Urothelium cell line (cell line): Measurements from ENCODE around the gene ISG20L2.

ENCODE experiments used
- DNase-seq: peaks from one replicate; pipeline ENCODE4 v3.0.0; 2011; ENCODE audit warnings: low spot score, mixed read lengths
- FAIRE-seq: peaks from 2 replicates; lab custom pipeline; 2011; peaks lifted over from hg19 to GRCh38; lab: Jason Lieb, UNC

ISG20L2 gene

GRCh38 chr1:156741481-156741983 lies 13.0 kb upstream of the ISG20L2 start:
- FAIRE-seq (no peak), DNase-seq (no peak)

GRCh38 chr1:156740741-156741480 lies 12.3 kb upstream of the ISG20L2 start, which contains the start of gene MRPL24:
TSS of gene MRPL24 (minus strand) at chr1:156741088. CDS start at chr1:156738704, 2,384 bp downstream.
- peak; percentile 95 for DNase-seq
- FAIRE-seq, result no peak

GRCh38 chr1:156740237-156740740 lies 11.7 kb upstream of the ISG20L2 start:
- FAIRE-seq, result no peak

GRCh38 chr1:156738916-156739315 lies 10.3 kb upstream of the ISG20L2 start:
- no peak for DNase-seq
- FAIRE-seq, result no peak

More at GRCh38 chr1:156740237-156740740, 11.7 kb upstream of the ISG20L2 start:
- no peak for DNase-seq

- no peak for FAIRE-seq
Measured at GRCh38 chr1:156738407-156738806, 9.8 kb upstream of the ISG20L2 start.

GRCh38 chr1:156733989-156734584 lies 5.5 kb upstream of the ISG20L2 start:
- DNase-seq, result no peak
- no peak for FAIRE-seq

More at GRCh38 chr1:156738407-156738806, 9.8 kb upstream of the ISG20L2 start:
- DNase-seq, result no peak

- FAIRE-seq (no peak), DNase-seq (peak; percentile 86)
Measured at GRCh38 chr1:156727926-156728598, 504 bp downstream of the ISG20L2 start, which contains the start of gene METTL25B. TSS of gene METTL25B (plus strand) at chr1:156728469. CDS start at chr1:156729105, 636 bp downstream.

- FAIRE-seq, result no peak
- DNase-seq, result no peak
Measured at GRCh38 chr1:156727492-156727891, 1.1 kb downstream of the ISG20L2 start.

GRCh38 chr1:156726549-156727226 lies 1.9 kb downstream of the ISG20L2 start:
- FAIRE-seq (no peak), DNase-seq (no peak)

GRCh38 chr1:156725683-156726280 lies 2.8 kb downstream of the ISG20L2 start:
- no peak for FAIRE-seq
- peak; percentile 84 for DNase-seq

- no peak for DNase-seq
- no peak for FAIRE-seq
Measured at GRCh38 chr1:156721535-156721934, 7.0 kb downstream of the ISG20L2 start.

- no peak for FAIRE-seq
- DNase-seq, result no peak
Measured at GRCh38 chr1:156721131-156721530, 7.4 kb downstream of the ISG20L2 start.

- DNase-seq, result no peak
- FAIRE-seq, result no peak
Measured at GRCh38 chr1:156717351-156717750, 11.2 kb downstream of the ISG20L2 start.

- no peak for FAIRE-seq
- no peak for DNase-seq
Measured at GRCh38 chr1:156714830-156715229, 13.7 kb downstream of the ISG20L2 start.

- FAIRE-seq, result no peak
- DNase-seq, result no peak
Measured at GRCh38 chr1:156712626-156713025, 15.9 kb downstream of the ISG20L2 start.

- no peak for DNase-seq
- FAIRE-seq, result no peak
Measured at GRCh38 chr1:156711011-156711817, 17.4 kb downstream of the ISG20L2 start.

- FAIRE-seq, result no peak
- DNase-seq, result peak; percentile 63
Measured at GRCh38 chr1:156709757-156710489, 18.6 kb downstream of the ISG20L2 start.

- FAIRE-seq (no peak), DNase-seq (no peak)
Measured at GRCh38 chr1:156709031-156709430, 19.5 kb downstream of the ISG20L2 start.

- DNase-seq, result no peak
- FAIRE-seq, result no peak
Measured at GRCh38 chr1:156708218-156708661, 20.3 kb downstream of the ISG20L2 start.
